Left ventricle myocardium inferior (tissue), 1 donor: ENCODE results near the gene WNT3. TPM values are rescaled to one million over a fixed set of nuclear protein-coding genes. Genes with fewer than 3 reads are reported as not detected.
"Not testable (repeated sequence)": the region's sequence is repeated elsewhere in the genome, so short reads cannot be mapped to it uniquely, and the experiment has no call there.

Source experiments
- DNase-seq: peaks from one replicate; pipeline ENCODE4 v3.0.0-alpha.2; 2020
- H3K27ac ChIP-seq: fragments of 200-600 bp; replicated peaks from 2 replicates; pipeline ENCODE4 v1.8.0; 2021
- H3K27me3 ChIP-seq: fragments of 200-600 bp; 2 replicates; pipeline ENCODE4 v1.8.0; 2021; ENCODE audit warnings: low read depth
- H3K36me3 ChIP-seq: fragments of 200-600 bp; 2 replicates; pipeline ENCODE4 v1.8.0; 2021
- H3K4me1 ChIP-seq: fragments of 200-600 bp; 2 replicates; pipeline ENCODE4 v1.8.0; 2021
- H3K4me3 ChIP-seq: fragments of 200-600 bp; 2 replicates; pipeline ENCODE4 v1.8.0; 2021; ENCODE audit warnings: mild to moderate bottlenecking, moderate library complexity
- H3K9me3 ChIP-seq: fragments of 200-600 bp; replicated peaks from 2 replicates; pipeline ENCODE4 v1.8.0; 2021
- CTCF ChIP-seq: fragments of 200-600 bp; IDR thresholded peaks from 2 replicates; pipeline ENCODE4 v1.8.0; 2021; ENCODE audit warnings: antibody characterized with exemption, mild to moderate bottlenecking, borderline replicate concordance
- intact Hi-C: fragments of 100-400 bp; cut with micrococcal nuclease; formaldehyde crosslinking; loops from one replicate; pipeline ENCODE4 v1.11.0; 2022
- total RNA-seq: library from RNA; stranded (reverse); fragmentation: NEBNext Ultra II Directional; extraction: Animal tissue kit (Norgen Biotek cat#: 25700); gene quantifications from one replicate; pipeline ENCODE4 v1.2.1, GENCODE V29; 2021
- donor health status: DM: no; HTN: yes; CAD: no; lungs with severe emphysema.

The WNT3 gene
- total RNA-seq, 1 donor from 2014 or later, result 0.96 TPM

- intact Hi-C loops, result no loop called here
- no peak overlapping the region for H3K4me3 ChIP-seq
- no peak for TF ChIP-seq CTCF
- H3K27ac ChIP-seq, result no peak overlapping the region
- H3K4me1 ChIP-seq, result peaks cover 8% of the 10 kb centered on the region
- H3K36me3 ChIP-seq, result peaks cover 33% of the 10 kb centered on the region
- DNase-seq, result no peak
- H3K9me3 ChIP-seq, result no peaks in the 10 kb centered on the region
- no peaks in the 10 kb centered on the region for H3K27me3 ChIP-seq
These were observed 59.4 kb downstream of the WNT3 start for GRCh38 chr17:46759141-46759540.

GRCh38 chr17:46758614-46759013 lies 59.9 kb downstream of the WNT3 start:
- DNase-seq, result no peak
- no peak for TF ChIP-seq CTCF
- Histone ChIP-seq H3K4me1 (peaks cover 2% of the 10 kb centered on the region), H3K27me3 (no peaks in the 10 kb centered on the region), H3K9me3 (no peaks in the 10 kb centered on the region), H3K27ac (no peak overlapping the region), H3K4me3 (no peak overlapping the region), H3K36me3 (peaks cover 37% of the 10 kb centered on the region)
- intact Hi-C loops, result no loop called here

GRCh38 chr17:46757588-46757987 lies 60.9 kb downstream of the WNT3 start:
- not testable (repeated sequence) for DNase-seq
- peaks cover 47% of the 10 kb centered on the region for H3K36me3 ChIP-seq

GRCh38 chr17:46756861-46757260 lies 61.6 kb downstream of the WNT3 start:
- no peak for TF ChIP-seq CTCF
- H3K4me1 ChIP-seq, result no peaks in the 10 kb centered on the region
- H3K4me3 ChIP-seq, result no peak overlapping the region
- H3K9me3 ChIP-seq, result no peaks in the 10 kb centered on the region
- intact Hi-C loops, result no loop called here
- peaks cover 55% of the 10 kb centered on the region for H3K36me3 ChIP-seq
- no peak for DNase-seq
- H3K27ac ChIP-seq, result no peak overlapping the region
- H3K27me3 ChIP-seq, result no peaks in the 10 kb centered on the region

More at GRCh38 chr17:46757588-46757987, 60.9 kb downstream of the WNT3 start:
- H3K4me3 ChIP-seq, H3K9me3 ChIP-seq, intact Hi-C loops, H3K4me1 ChIP-seq, H3K27ac ChIP-seq, H3K27me3 ChIP-seq: not testable (repeated sequence)

GRCh38 chr17:46756081-46756735 lies 62.3 kb downstream of the WNT3 start:
- Histone ChIP-seq H3K36me3 (peaks cover 61% of the 10 kb centered on the region), H3K9me3 (no peaks in the 10 kb centered on the region), H3K27ac (no peak overlapping the region), H3K27me3 (no peaks in the 10 kb centered on the region), H3K4me1 (no peaks in the 10 kb centered on the region), H3K4me3 (no peak overlapping the region)
- intact Hi-C loops, result no loop called here
- DNase-seq, result no peak
- TF ChIP-seq CTCF, result no peak

- no peak for TF ChIP-seq CTCF
- no peaks in the 10 kb centered on the region for H3K4me1 ChIP-seq
- H3K36me3 ChIP-seq, result peaks cover 76% of the 10 kb centered on the region
These were observed 64.7 kb downstream of the WNT3 start for GRCh38 chr17:46753776-46754175.

More at GRCh38 chr17:46753776-46754175, 64.7 kb downstream of the WNT3 start:
- no peak for DNase-seq
- H3K4me3 ChIP-seq, result no peak overlapping the region
- H3K27ac ChIP-seq, result no peak overlapping the region
- H3K9me3 ChIP-seq, result no peaks in the 10 kb centered on the region
- no peaks in the 10 kb centered on the region for H3K27me3 ChIP-seq
- intact Hi-C loops, result no loop called here
